HG03571 (cell line): ENCODE results near the gene NUP133.

Experiments
- ATAC-seq: cut with Tn5 transposase; IDR thresholded peaks from one replicate; pipeline ENCODE4 v1.9.1; 2021; ENCODE audit not compliant: unreplicated experiment

The NUP133 gene

GRCh38 chr1:229452956-229453801 is 55.0 kb downstream of the NUP133 start:
- ATAC-seq, result no peak

- ATAC-seq, result no peak
Measured at GRCh38 chr1:229448845-229449244, 59.3 kb downstream of the NUP133 start.

- no peak for ATAC-seq
Measured at GRCh38 chr1:229448354-229448753, 59.8 kb downstream of the NUP133 start.

- ATAC-seq, result no peak
Measured at GRCh38 chr1:229447809-229448252, 60.3 kb downstream of the NUP133 start.

- no peak for ATAC-seq
Measured at GRCh38 chr1:229445828-229446227, 62.3 kb downstream of the NUP133 start.

- ATAC-seq, result peak; percentile 98
Measured at GRCh38 chr1:229440851-229441537, 67.1 kb downstream of the NUP133 start.

GRCh38 chr1:229438021-229438420 is 70.1 kb downstream of the NUP133 start:
- no peak for ATAC-seq

GRCh38 chr1:229437443-229437842 is 70.7 kb downstream of the NUP133 start:
- ATAC-seq, result no peak

GRCh38 chr1:229436201-229436600 is 71.9 kb downstream of the NUP133 start:
- ATAC-seq, result no peak

- ATAC-seq, result no peak
Measured at GRCh38 chr1:229434641-229435051, 73.5 kb downstream of the NUP133 start.

- ATAC-seq, result no peak
Measured at GRCh38 chr1:229434005-229434640, 74.0 kb downstream of the NUP133 start, which contains the start of gene ACTA1. Gene ACTA1, minus strand, starts transcription at chr1:229434094. Its CDS starts 979 bp downstream, at chr1:229433115.

- ATAC-seq, result no peak
Measured at GRCh38 chr1:229433364-229434004, 74.7 kb downstream of the NUP133 start.

- ATAC-seq, result no peak
Measured at GRCh38 chr1:229432905-229433304, 75.2 kb downstream of the NUP133 start.

GRCh38 chr1:229432116-229432461 is 76.1 kb downstream of the NUP133 start:
- no peak for ATAC-seq

GRCh38 chr1:229431284-229432115 is 76.6 kb downstream of the NUP133 start:
- no peak for ATAC-seq

- ATAC-seq, result no peak
Measured at GRCh38 chr1:229430761-229431283, 77.3 kb downstream of the NUP133 start.

- no peak for ATAC-seq
Measured at GRCh38 chr1:229428256-229428655, 79.9 kb downstream of the NUP133 start.

- no peak for ATAC-seq
Measured at GRCh38 chr1:229427572-229427971, 80.6 kb downstream of the NUP133 start.

- ATAC-seq, result no peak
Measured at GRCh38 chr1:229425564-229426159, 82.5 kb downstream of the NUP133 start.

GRCh38 chr1:229420765-229421164 is 87.4 kb downstream of the NUP133 start:
- no peak for ATAC-seq
